T-cell (primary cell): ENCODE data around the gene NEK11. TPM values are rescaled to one million over a fixed set of nuclear protein-coding genes. Genes with fewer than 3 reads are reported as not detected.

Experiments
- ATAC-seq, 4 experiments: fragments of 200-7000 bp in 3 of 4; fragments of 150-1000 bp in 1 of 4; cut with Tn5 transposase; replicated peaks in 1 of 4; 1 replicate in 3 of 4; 2 replicates in 1 of 4; pipeline ENCODE4 v1.10.0; 2021; ENCODE audit warnings: moderate library complexity in 3 of 4, mild to moderate bottlenecking in 2 of 4, moderate number of reproducible peaks in 1 of 4
- CTCF ChIA-PET, 2 donors: fragments of 300-600 bp; sonication (Branson Sonifier 250); formaldehyde crosslinking; loops; one replicate each; lab custom pipeline; 2022; ENCODE audit warnings: antibody characterized with exemption in 2 of 2; lab: Charles Lee
- POLR2A ChIA-PET, 2 donors: fragments of 300-600 bp; sonication (Branson Sonifier 250); formaldehyde crosslinking; loops; one replicate each; lab custom pipeline; 2022; ENCODE audit warnings: antibody characterized with exemption in 2 of 2; lab: Charles Lee
- DNase-seq, 35 experiments: peaks; one replicate each; pipeline versions ENCODE4 v3.0.0 to v3.0.0-alpha.2; 2013 to 2023
- H3K27ac ChIP-seq: one replicate; pipeline ENCODE4 v1.5.1; 2013; ENCODE audit warnings: low read length
- H3K27me3 ChIP-seq, 2 experiments: replicated peaks in 1 of 2; 1 replicate in 1 of 2; 2 replicates in 1 of 2; pipeline versions ENCODE4 v1.6.1 to v1.7.0; 2013; ENCODE audit warnings: low read length in 1 of 2, mixed read lengths in 1 of 2; ENCODE audit not compliant: control insufficient read depth in 2 of 2, insufficient read depth in 2 of 2; ENCODE audit errors: extremely low read depth in 1 of 2
- H3K36me3 ChIP-seq, 2 donors: 1 replicate in 1 of 2; 2 replicates in 1 of 2; pipeline versions ENCODE4 v1.6.1 to v1.7.0; 2013; ENCODE audit warnings: low read length in 1 of 2; ENCODE audit not compliant: control insufficient read depth in 2 of 2, insufficient read depth in 1 of 2; ENCODE audit errors: extremely low read depth in 1 of 2
- H3K4me1 ChIP-seq, 2 experiments: 1 replicate in 1 of 2; 2 replicates in 1 of 2; pipeline versions ENCODE4 v1.6.1 to v1.7.0; 2013; ENCODE audit warnings: low read length in 2 of 2, mixed read lengths in 1 of 2; ENCODE audit not compliant: insufficient read depth in 2 of 2, control insufficient read depth in 1 of 2; ENCODE audit errors: extremely low read depth in 1 of 2
- H3K4me3 ChIP-seq, 2 donors: 1 replicate in 1 of 2; 2 replicates in 1 of 2; pipeline versions ENCODE4 v1.5.1 to v1.7.0; 2013; ENCODE audit warnings: mild to moderate bottlenecking in 2 of 2, low read length in 1 of 2, moderate library complexity in 1 of 2; ENCODE audit not compliant: control insufficient read depth in 1 of 2; ENCODE audit errors: extremely low read depth in 1 of 2
- H3K9me3 ChIP-seq: 2 replicates; pipeline ENCODE4 v1.7.0; 2013
- H3K27ac Mint-ChIP-seq, 2 donors: one replicate each; pipeline ENCODE4 v1.8.0; 2020 to 2021; ENCODE audit warnings: mild to moderate bottlenecking in 2 of 2, mixed read lengths in 2 of 2
- H3K27me3 Mint-ChIP-seq, 2 donors: one replicate each; pipeline ENCODE4 v1.8.0; 2021 to 2022; ENCODE audit warnings: mixed read lengths in 2 of 2
- H3K36me3 Mint-ChIP-seq: one replicate; pipeline ENCODE4 v1.8.0; 2021; ENCODE audit warnings: mixed read lengths
- H3K4me1 Mint-ChIP-seq, 3 donors: one replicate each; pipeline ENCODE4 v1.8.0; 2020 to 2022; ENCODE audit warnings: mixed read lengths in 3 of 3, mild to moderate bottlenecking in 1 of 3
- H3K4me3 Mint-ChIP-seq, 3 donors: one replicate each; pipeline ENCODE4 v1.8.0; 2020 to 2022; ENCODE audit warnings: mild to moderate bottlenecking in 3 of 3, mixed read lengths in 3 of 3, moderate library complexity in 3 of 3
- H3K9me3 Mint-ChIP-seq, 3 donors: one replicate each; pipeline ENCODE4 v1.8.0; 2020 to 2022; ENCODE audit warnings: mixed read lengths in 3 of 3
- WGBS: methylation state at CpG from one replicate; pipeline ENCODE4 v1.1.5; 2013; ENCODE audit warnings: missing lambda C conversion rate; ENCODE audit not compliant: insufficient coverage; 5-methylcytosine and 5-hydroxymethylcytosine counted together
- total RNA-seq, 35 experiments: library from RNA in 6 of 35; stranded (reverse) in 6 of 35; fragments of 120-200 nt in 1 of 35; gene quantifications; one replicate each; pipeline versions ENCODE4 v1.2.1 to v1.2.4 and lab custom pipeline; 2013 to 2026

NEK11 gene
- total RNA-seq, 5 donors from 2014 or later (not counting 1 experiment from before 2014, with no cell fraction given), result 3.8 to 6.5 (median 4.5) TPM

- H3K27ac Mint-ChIP-seq, result no peak overlapping the region
- no peaks in the 10 kb centered on the region for H3K9me3 Mint-ChIP-seq
Measured at GRCh38 chr3:131216801-131217200, 190.1 kb downstream of the NEK11 start.

DNA sequence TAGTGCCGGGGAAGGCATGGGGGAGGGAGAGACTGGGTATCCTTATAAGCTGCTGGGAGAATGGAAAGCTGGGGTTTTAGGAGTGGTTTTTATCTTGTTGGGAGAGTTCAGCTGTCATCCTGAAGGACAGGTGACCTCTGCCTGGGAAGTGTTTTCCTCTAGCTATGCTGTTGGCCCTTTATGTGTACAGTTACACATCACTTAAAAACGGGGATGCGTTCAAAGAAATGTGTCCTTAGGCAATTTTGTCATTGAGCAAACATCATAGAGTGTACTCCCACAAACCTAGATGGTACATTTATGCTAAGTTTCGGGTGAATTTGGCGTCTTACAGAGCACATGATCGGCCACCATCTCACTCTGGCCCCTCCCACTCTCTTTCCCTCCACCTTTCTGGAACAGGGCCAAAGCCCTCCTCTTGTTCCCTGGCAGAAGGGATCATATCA lies 190.6 kb downstream of the NEK11 start:
- H3K27ac ChIP-seq, result no peak overlapping the region
- ATAC-seq (no peak), DNase-seq (no peak)
- POLR2A ChIA-PET, result interaction anchor here in 1 of 2 donors (0.6 kb wide), 1 partner anchor 58 kb away, joined by 3 read pairs; no protein-coding TSS in a partner anchor
- Mint-ChIP-seq H3K4me1 (no peaks in the 10 kb centered on the region), H3K27ac (no peak overlapping the region), H3K27me3 (peaks cover 0 to 3% of the 10 kb centered on the region in 2 donors), H3K36me3 (peaks cover 9% of the 10 kb centered on the region), H3K9me3 (no peaks in the 10 kb centered on the region), H3K4me3 (no peak overlapping the region)
- H3K4me1 ChIP-seq, result no peaks in the 10 kb centered on the region
- H3K9me3 ChIP-seq, result no peaks in the 10 kb centered on the region
- no peaks in the 10 kb centered on the region for H3K27me3 ChIP-seq
- CTCF ChIA-PET, result no interaction called here
- H3K4me3 ChIP-seq, result no peak overlapping the region
- H3K36me3 ChIP-seq, result no peaks in the 10 kb centered on the region
- WGBS, result 100% methylated on average over 3 of the region's 6 CpGs

More at GRCh38 chr3:131216801-131217200, 190.1 kb downstream of the NEK11 start:
- Histone ChIP-seq H3K9me3 (no peaks in the 10 kb centered on the region), H3K4me3 (no peak overlapping the region), H3K27ac (no peak overlapping the region), H3K36me3 (no peaks in the 10 kb centered on the region), H3K27me3 (no peaks in the 10 kb centered on the region), H3K4me1 (no peaks in the 10 kb centered on the region)
- Mint-ChIP-seq H3K4me3 (no peak overlapping the region), H3K36me3 (peaks cover 9% of the 10 kb centered on the region), H3K27me3 (peaks cover 0 to 3% of the 10 kb centered on the region in 2 donors), H3K4me1 (no peaks in the 10 kb centered on the region)
- CTCF ChIA-PET, result no interaction called here
- POLR2A ChIA-PET, result interaction anchor here in 1 of 2 donors (0.6 kb wide), 1 partner anchor 57 kb away, joined by 3 read pairs; no protein-coding TSS in a partner anchor
- DNase-seq (no peak), ATAC-seq (no peak)
- WGBS, result 74% methylated on average over 2 of the region's 6 CpGs

- Mint-ChIP-seq H3K27ac (no peak overlapping the region), H3K27me3 (peaks cover 0 to 3% of the 10 kb centered on the region in 2 donors), H3K4me1 (peaks cover under 1 to 2% (median 2%) of the 10 kb centered on the region in 3 donors), H3K36me3 (peaks cover 7% of the 10 kb centered on the region), H3K9me3 (no peaks in the 10 kb centered on the region), H3K4me3 (no peak overlapping the region)
- ATAC-seq (no peak), DNase-seq (no peak)
- Histone ChIP-seq H3K9me3 (no peaks in the 10 kb centered on the region), H3K27me3 (no peaks in the 10 kb centered on the region), H3K4me1 (no peaks in the 10 kb centered on the region), H3K4me3 (no peak overlapping the region), H3K36me3 (no peaks in the 10 kb centered on the region), H3K27ac (no peak overlapping the region)
- POLR2A ChIA-PET, result no interaction called here
- CTCF ChIA-PET, result no interaction called here
- WGBS, result 100% methylated on average over 1 of the region's 1 CpG
Measured at GRCh38 chr3:131218196-131218595, 191.5 kb downstream of the NEK11 start.

GRCh38 chr3:131221731-131222130 lies 195.1 kb downstream of the NEK11 start:
- H3K9me3 ChIP-seq, result no peaks in the 10 kb centered on the region
- H3K9me3 Mint-ChIP-seq, result no peaks in the 10 kb centered on the region
- H3K4me3 Mint-ChIP-seq, result no peak overlapping the region
- peaks cover 0 to 3% of the 10 kb centered on the region in 2 donors for H3K27me3 Mint-ChIP-seq
- no peaks in the 10 kb centered on the region for H3K27me3 ChIP-seq
- WGBS, result 0% methylated on average over 1 of the region's 4 CpGs
- ATAC-seq (no peak), DNase-seq (no peak)
- H3K27ac ChIP-seq, result no peak overlapping the region
- no peak overlapping the region for H3K4me3 ChIP-seq
- no peaks in the 10 kb centered on the region for H3K36me3 ChIP-seq
- no peak overlapping the region for H3K27ac Mint-ChIP-seq
- H3K36me3 Mint-ChIP-seq, result no peaks in the 10 kb centered on the region
- POLR2A ChIA-PET, result no interaction called here
- peaks cover 3 to 7% (median 4%) of the 10 kb centered on the region in 3 donors for H3K4me1 Mint-ChIP-seq
- CTCF ChIA-PET, result interaction anchor here in 1 of 2 donors (0.5 kb wide), 1 partner anchor 185 kb away, joined by 3 read pairs; no protein-coding TSS in a partner anchor
- no peaks in the 10 kb centered on the region for H3K4me1 ChIP-seq

- H3K36me3 Mint-ChIP-seq, result no peaks in the 10 kb centered on the region
- Histone ChIP-seq H3K36me3 (no peaks in the 10 kb centered on the region), H3K27ac (no peak overlapping the region), H3K4me3 (no peak overlapping the region), H3K4me1 (no peaks in the 10 kb centered on the region), H3K9me3 (no peaks in the 10 kb centered on the region), H3K27me3 (no peaks in the 10 kb centered on the region)
- no peak overlapping the region for H3K4me3 Mint-ChIP-seq
- no peaks in the 10 kb centered on the region for H3K9me3 Mint-ChIP-seq
- WGBS, result 51% methylated on average over 3 of the region's 3 CpGs
- peaks cover 0 to 3% of the 10 kb centered on the region in 2 donors for H3K27me3 Mint-ChIP-seq
- ChIA-PET POLR2A (no interaction called here), CTCF (interaction anchor here in 1 of 2 donors (0.6 kb wide), 1 partner anchor 81 kb away, joined by 3 read pairs; no protein-coding TSS in a partner anchor)
- DNase-seq (no peak), ATAC-seq (no peak)
- peaks cover 3 to 7% (median 4%) of the 10 kb centered on the region in 3 donors for H3K4me1 Mint-ChIP-seq
- H3K27ac Mint-ChIP-seq, result no peak overlapping the region
Measured at GRCh38 chr3:131222599-131222998, 195.9 kb downstream of the NEK11 start.

DNA sequence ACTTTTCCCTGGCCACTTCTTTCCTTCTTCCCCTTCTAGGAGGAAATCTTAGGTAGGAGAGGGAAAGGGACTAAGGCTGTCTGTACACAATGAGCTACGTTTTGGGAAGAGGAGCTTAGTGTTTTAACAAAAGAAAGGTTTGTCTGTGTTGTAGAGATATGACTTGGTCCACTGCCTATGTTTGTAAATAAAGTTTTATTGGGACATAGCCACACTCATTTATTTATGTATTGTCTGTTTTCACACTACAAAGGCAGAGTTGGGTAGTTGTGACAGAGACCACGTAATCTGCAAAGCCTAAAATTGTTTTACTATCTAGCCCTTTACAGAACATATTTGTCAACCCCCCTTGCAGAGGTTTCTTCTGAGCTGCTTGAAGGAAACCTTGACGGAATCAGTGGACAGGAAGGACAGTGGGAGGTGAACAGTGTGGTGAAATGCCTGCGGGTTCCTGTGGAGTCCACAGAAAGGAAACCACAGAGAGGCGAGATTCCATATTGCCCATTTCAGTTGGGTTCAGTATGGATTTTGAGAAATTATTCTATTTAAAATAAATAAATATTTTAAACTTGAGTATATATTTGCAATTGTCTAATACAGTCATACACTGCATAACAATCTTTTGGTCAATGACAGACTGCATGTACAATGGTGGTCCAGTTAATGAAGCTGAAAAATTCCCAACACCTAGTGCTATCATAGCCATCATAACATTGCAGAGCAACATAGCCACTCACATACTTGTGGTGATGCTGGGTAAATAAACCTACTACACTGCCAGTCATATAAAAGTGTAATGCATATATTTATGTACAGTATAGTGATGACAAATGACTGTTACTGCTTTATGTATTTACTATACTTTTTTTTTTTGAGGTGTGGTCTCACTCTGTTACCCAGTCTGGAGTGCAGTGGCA lies 197.0 kb downstream of the NEK11 start:
- Mint-ChIP-seq H3K36me3 (no peaks in the 10 kb centered on the region), H3K9me3 (no peaks in the 10 kb centered on the region), H3K4me3 (no peak overlapping the region), H3K4me1 (peaks cover 3 to 7% (median 4%) of the 10 kb centered on the region in 3 donors), H3K27me3 (no peaks in the 10 kb centered on the region), H3K27ac (no peak overlapping the region)
- no peaks in the 10 kb centered on the region for H3K9me3 ChIP-seq
- H3K27ac ChIP-seq, result no peak overlapping the region
- no peak for ATAC-seq
- H3K36me3 ChIP-seq, result no peaks in the 10 kb centered on the region
- H3K27me3 ChIP-seq, result no peaks in the 10 kb centered on the region
- no peak overlapping the region for H3K4me3 ChIP-seq
- ChIA-PET CTCF (interaction anchor here in 1 of 2 donors (0.6 kb wide), 1 partner anchor 80 kb away, joined by 3 read pairs; no protein-coding TSS in a partner anchor), POLR2A (no interaction called here)
- H3K4me1 ChIP-seq, result no peaks in the 10 kb centered on the region
- DNase-seq, result no peak
- no CpG with 5 or more reads among the region's 5 CpGs for WGBS
